ENCODE data around the gene ZNF582. TPM values are rescaled to one million over a fixed set of nuclear protein-coding genes. Genes with fewer than 3 reads are reported as not detected.

The ZNF582 gene
- total and polyA plus RNA-seq, 3 donors from 2014 or later, result 7.2 to 12.0 (median 11.3) TPM

DNA sequence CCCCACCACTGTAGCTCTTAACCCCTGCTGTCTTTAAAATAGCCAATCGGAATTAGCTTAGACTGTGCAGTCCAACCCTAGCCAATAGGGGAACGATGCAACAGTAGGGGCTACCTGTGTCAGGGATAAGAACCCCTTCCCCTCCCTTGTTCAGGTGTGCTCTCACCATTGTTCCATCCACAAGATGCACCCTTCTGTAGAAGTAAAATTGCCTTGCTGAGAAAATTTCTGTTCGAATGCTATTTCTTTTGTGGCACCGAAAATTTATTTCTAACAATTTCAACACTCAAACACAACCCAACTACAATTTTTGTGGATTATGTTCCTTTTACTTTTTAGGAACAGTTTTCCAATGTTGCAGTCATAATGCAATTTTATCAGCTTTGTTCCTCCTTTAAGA is 7.2 kb upstream of the ZNF582 start:
- DNase-seq, result no peak
- Histone ChIP-seq H3K27me3 (no peaks in the 10 kb centered on the region), H3K27ac (no peak overlapping the region), H3K9me3 (no peaks in the 10 kb centered on the region), H3K4me3 (no peak overlapping the region), H3K4me1 (peaks cover 13% of the 10 kb centered on the region), H3K36me3 (ENCODE audit: low read depth, missing control alignments) (no peaks in the 10 kb centered on the region)
- intact Hi-C loops (cut with DNase I; ENCODE audit: low total_unique reads), result no loop called here
- WGBS, 2 donors, result 91 to 95% methylated on average over 4 of the region's 4 CpGs
- no peak for TF ChIP-seq POLR2A (IDR thresholded peaks at IDR 0.05)
- TF ChIP-seq, protein P1, sequence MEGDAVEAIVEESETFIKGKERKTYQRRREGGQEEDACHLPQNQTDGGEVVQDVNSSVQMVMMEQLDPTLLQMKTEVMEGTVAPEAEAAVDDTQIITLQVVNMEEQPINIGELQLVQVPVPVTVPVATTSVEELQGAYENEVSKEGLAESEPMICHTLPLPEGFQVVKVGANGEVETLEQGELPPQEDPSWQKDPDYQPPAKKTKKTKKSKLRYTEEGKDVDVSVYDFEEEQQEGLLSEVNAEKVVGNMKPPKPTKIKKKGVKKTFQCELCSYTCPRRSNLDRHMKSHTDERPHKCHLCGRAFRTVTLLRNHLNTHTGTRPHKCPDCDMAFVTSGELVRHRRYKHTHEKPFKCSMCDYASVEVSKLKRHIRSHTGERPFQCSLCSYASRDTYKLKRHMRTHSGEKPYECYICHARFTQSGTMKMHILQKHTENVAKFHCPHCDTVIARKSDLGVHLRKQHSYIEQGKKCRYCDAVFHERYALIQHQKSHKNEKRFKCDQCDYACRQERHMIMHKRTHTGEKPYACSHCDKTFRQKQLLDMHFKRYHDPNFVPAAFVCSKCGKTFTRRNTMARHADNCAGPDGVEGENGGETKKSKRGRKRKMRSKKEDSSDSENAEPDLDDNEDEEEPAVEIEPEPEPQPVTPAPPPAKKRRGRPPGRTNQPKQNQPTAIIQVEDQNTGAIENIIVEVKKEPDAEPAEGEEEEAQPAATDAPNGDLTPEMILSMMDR (IDR thresholded peaks at IDR 0.05), result no peak

DNA sequence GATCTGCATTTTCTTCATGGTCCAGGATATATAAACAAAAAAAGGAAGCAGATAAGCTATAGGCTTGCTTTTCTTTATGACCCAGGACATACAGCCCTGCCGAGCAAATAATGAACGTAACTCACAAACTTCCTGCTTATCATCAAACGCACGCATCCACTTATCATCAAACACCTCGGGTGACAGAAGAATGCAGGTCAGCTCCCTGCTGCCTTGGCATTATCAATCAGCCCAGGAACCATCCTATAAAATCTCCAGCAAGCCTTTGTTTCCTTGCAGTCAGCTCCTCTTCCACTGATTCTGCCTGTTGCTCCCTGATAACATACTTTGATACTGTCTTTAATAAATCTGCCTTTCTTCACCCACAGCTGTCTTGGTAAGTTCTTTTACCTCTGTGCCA is 5.5 kb upstream of the ZNF582 start:
- Histone ChIP-seq H3K36me3 (ENCODE audit: low read depth, missing control alignments) (no peaks in the 10 kb centered on the region), H3K27ac (no peak overlapping the region), H3K4me3 (no peak overlapping the region), H3K9me3 (no peaks in the 10 kb centered on the region), H3K27me3 (no peaks in the 10 kb centered on the region), H3K4me1 (peaks cover 4% of the 10 kb centered on the region)
- intact Hi-C loops (cut with DNase I; ENCODE audit: low total_unique reads), result no loop called here
- 84 to 89% methylated on average over 5 of the region's 5 CpGs for WGBS, 2 donors
- DNase-seq, result no peak
- no peak for TF ChIP-seq POLR2A (IDR thresholded peaks at IDR 0.05)
- TF ChIP-seq, protein P1 (IDR thresholded peaks at IDR 0.05), result no peak

DNA sequence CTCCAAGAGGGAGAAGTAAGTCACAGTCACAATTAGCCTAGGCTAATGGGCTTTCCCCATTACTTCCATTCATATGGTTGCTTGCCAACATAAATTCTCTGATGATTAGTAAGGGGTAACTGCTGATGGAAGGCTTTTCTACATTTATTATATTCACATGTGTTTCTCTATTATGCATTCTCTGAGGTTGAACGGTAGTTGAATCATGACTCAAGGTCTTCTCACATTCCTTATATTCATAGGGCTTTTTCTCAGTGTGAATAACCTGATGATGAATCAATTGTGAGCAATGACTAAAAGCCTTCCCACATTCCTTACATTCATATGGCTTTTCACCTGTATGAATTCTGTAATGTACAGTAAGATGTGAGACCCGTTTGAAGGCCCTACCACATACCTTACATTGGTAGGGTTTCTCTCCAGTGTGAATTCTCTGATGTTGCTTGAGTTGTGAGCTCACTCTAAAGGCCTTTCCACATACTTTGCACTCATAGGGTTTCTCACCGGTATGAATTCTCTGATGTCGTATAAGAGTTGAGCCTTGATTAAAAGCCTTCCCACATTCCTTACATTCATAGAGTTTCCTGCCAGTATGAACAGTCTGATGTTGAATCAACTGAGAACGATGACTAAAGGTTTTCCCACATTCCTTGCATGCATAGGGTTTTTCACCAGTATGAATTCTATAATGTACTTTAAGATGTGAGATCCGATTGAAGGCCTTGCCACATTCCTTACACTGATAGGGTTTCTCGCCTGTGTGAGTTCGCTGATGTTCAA is 9.3 kb downstream of the ZNF582 start:
- Histone ChIP-seq H3K36me3 (ENCODE audit: low read depth, missing control alignments) (no peaks in the 10 kb centered on the region), H3K27me3 (no peaks in the 10 kb centered on the region), H3K4me1 (no peaks in the 10 kb centered on the region), H3K27ac (no peak overlapping the region), H3K9me3 (peaks cover 3% of the 10 kb centered on the region), H3K4me3 (no peak overlapping the region)
- 93 to 99% methylated on average over 8 of the region's 8 CpGs for WGBS, 2 donors
- TF ChIP-seq, protein P1 (IDR thresholded peaks at IDR 0.05), result no peak
- TF ChIP-seq POLR2A (IDR thresholded peaks at IDR 0.05), result no peak
- no peak for DNase-seq
- intact Hi-C loops (cut with DNase I; ENCODE audit: low total_unique reads), result no loop called here

DNA sequence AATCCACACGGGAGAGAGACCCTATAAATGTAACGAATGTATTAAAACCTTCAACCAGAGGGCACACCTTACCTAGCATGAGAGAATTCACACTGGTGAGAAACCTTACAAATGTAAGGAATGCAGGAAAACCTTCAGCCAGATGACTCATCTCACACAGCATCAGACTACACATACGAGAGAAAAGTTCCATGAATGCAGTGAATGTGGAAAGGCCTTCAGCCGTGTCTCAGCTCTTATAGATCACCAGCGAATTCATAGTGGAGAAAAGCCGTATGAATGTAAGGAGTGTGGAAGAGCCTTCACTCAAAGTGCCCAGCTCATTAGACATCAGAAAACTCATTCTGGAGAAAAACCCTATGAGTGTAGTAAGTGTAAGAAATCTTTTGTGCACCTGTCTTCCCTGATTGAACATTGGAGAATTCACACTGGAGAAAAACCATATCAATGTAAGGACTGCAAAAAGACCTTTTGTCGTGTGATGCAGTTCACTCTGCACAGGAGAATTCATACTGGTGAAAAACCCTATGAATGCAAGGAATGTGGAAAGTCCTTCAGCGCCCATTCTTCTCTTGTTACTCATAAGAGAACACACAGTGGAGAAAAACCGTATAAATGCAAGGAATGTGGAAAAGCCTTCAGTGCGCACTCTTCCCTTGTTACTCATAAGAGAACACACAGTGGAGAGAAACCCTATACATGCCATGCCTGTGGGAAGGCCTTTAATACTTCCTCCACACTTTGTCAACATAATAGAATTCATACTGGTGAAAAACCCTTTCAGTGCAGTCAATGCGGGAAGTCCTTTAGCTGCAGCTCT is 16.0 kb downstream of the ZNF582 start:
- no peak overlapping the region for H3K27ac ChIP-seq
- H3K27me3 ChIP-seq, result no peaks in the 10 kb centered on the region
- no peaks in the 10 kb centered on the region for H3K36me3 ChIP-seq (ENCODE audit: low read depth, missing control alignments)
- no peaks in the 10 kb centered on the region for H3K9me3 ChIP-seq
- DNase-seq, result no peak
- TF ChIP-seq POLR2A (IDR thresholded peaks at IDR 0.05), result no peak
- TF ChIP-seq, protein P1 (IDR thresholded peaks at IDR 0.05), result no peak
- 92% methylated on average over 11 of the region's 11 CpGs for WGBS, 2 donors
- intact Hi-C loops (cut with DNase I; ENCODE audit: low total_unique reads), result no loop called here
- H3K4me1 ChIP-seq, result no peaks in the 10 kb centered on the region
- no peak overlapping the region for H3K4me3 ChIP-seq

Measured in testis (tissue), 3 donors.